Dedifferentiated amniotic fluid mesenchymal stem cell (primary cell): ENCODE data around the gene ZDHHC4.

ENCODE experiments used
- DNase-seq: peaks from one replicate; pipeline ENCODE4 v3.0.0-alpha.2; 2016; ENCODE audit errors: extremely low spot score

ZDHHC4 gene

GRCh38 chr7:6577369-6578113 is at the start of gene ZDHHC4:
ZDHHC4 (plus strand) TSS chr7:6577454; CDS start chr7:6580562, 3,108 bp downstream.
- DNase-seq: peak; percentile 67

- DNase-seq: no peak
These were observed 48.7 kb upstream of the ZDHHC4 start for GRCh38 chr7:6528401-6529130.

GRCh38 chr7:6529643-6530042 is 47.6 kb upstream of the ZDHHC4 start:
- DNase-seq: no peak

GRCh38 chr7:6530626-6531491 is 46.4 kb upstream of the ZDHHC4 start:
- no peak for DNase-seq

- no peak for DNase-seq
These were observed 45.6 kb upstream of the ZDHHC4 start for GRCh38 chr7:6531492-6532279.

GRCh38 chr7:6532516-6532915 is 44.7 kb upstream of the ZDHHC4 start:
- DNase-seq: no peak

- no peak for DNase-seq
These were observed 43.3 kb upstream of the ZDHHC4 start for GRCh38 chr7:6533893-6534495.

- no peak for DNase-seq
These were observed 40.7 kb upstream of the ZDHHC4 start for GRCh38 chr7:6536262-6537260.

- DNase-seq: no peak
These were observed 34.9 kb upstream of the ZDHHC4 start for GRCh38 chr7:6542368-6542767.

- no peak for DNase-seq
These were observed 31.7 kb upstream of the ZDHHC4 start for GRCh38 chr7:6545398-6546126.

- no peak for DNase-seq
These were observed 30.6 kb upstream of the ZDHHC4 start for GRCh38 chr7:6546498-6547251.

- no peak for DNase-seq
These were observed 29.9 kb upstream of the ZDHHC4 start for GRCh38 chr7:6547400-6547799.

- DNase-seq: no peak
These were observed 26.2 kb upstream of the ZDHHC4 start, which contains the start of gene GRID2IP for GRCh38 chr7:6551016-6551511. GRID2IP (minus strand) TSS chr7:6551461; CDS start chr7:6551436, 25 bp downstream.

- no peak for DNase-seq
These were observed 23.7 kb upstream of the ZDHHC4 start for GRCh38 chr7:6553448-6554044.

- DNase-seq: no peak
These were observed 22.4 kb upstream of the ZDHHC4 start for GRCh38 chr7:6554848-6555247.

GRCh38 chr7:6556196-6556595 is 21.1 kb upstream of the ZDHHC4 start:
- DNase-seq: no peak

- no peak for DNase-seq
These were observed 18.4 kb upstream of the ZDHHC4 start for GRCh38 chr7:6558837-6559236.

GRCh38 chr7:6559896-6560295 is 17.4 kb upstream of the ZDHHC4 start:
- no peak for DNase-seq
